ENCODE results near the gene PPFIA3. TPM values are rescaled to one million over a fixed set of nuclear protein-coding genes. Genes with fewer than 3 reads are reported as not detected.

Gene PPFIA3
- total RNA-seq, 1 experiment from 2014 or later = 33.6 TPM

GRCh38 chr19:49189259-49189658 lies 69.9 kb downstream of the PPFIA3 start:
- POLR2A ChIA-PET (ENCODE audit: low non-redundant PET) = no interaction called here
- H3K36me3 ChIP-seq (ENCODE audit: insufficient read depth, low read length, poor library complexity, severe bottlenecking) = peaks cover 41% of the 10 kb centered on the region
- no peak for TF ChIP-seq EZH2 (IDR thresholded peaks at IDR 0.05; ENCODE audit: borderline replicate concordance, low read depth, low read length, poor library complexity, severe bottlenecking)
- TF ChIP-seq, protein P1, sequence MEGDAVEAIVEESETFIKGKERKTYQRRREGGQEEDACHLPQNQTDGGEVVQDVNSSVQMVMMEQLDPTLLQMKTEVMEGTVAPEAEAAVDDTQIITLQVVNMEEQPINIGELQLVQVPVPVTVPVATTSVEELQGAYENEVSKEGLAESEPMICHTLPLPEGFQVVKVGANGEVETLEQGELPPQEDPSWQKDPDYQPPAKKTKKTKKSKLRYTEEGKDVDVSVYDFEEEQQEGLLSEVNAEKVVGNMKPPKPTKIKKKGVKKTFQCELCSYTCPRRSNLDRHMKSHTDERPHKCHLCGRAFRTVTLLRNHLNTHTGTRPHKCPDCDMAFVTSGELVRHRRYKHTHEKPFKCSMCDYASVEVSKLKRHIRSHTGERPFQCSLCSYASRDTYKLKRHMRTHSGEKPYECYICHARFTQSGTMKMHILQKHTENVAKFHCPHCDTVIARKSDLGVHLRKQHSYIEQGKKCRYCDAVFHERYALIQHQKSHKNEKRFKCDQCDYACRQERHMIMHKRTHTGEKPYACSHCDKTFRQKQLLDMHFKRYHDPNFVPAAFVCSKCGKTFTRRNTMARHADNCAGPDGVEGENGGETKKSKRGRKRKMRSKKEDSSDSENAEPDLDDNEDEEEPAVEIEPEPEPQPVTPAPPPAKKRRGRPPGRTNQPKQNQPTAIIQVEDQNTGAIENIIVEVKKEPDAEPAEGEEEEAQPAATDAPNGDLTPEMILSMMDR (conservative IDR thresholded peaks at IDR 0.05; ENCODE audit: low read depth, low read length) = no peak
- H3K9me3 ChIP-seq (ENCODE audit: low read depth, low read length, poor library complexity, severe bottlenecking) = no peaks in the 10 kb centered on the region
- intact Hi-C loops (cut with micrococcal nuclease; ENCODE audit: unreplicated experiment) = no loop called here
- no TSS peak for BruUV-seq (replicated peaks)
- CTCF ChIA-PET = interaction anchor here (1.2 kb wide), 1 partner anchor 10 kb away, joined by 7 read pairs; no protein-coding TSS in a partner anchor
- no peaks in the 10 kb centered on the region for H3K27me3 ChIP-seq (replicated peaks; ENCODE audit: insufficient read depth, low read depth, low read length, poor library complexity)
- H3K4me3 ChIP-seq (ENCODE audit: low read depth, low read length, poor library complexity, severe bottlenecking) = no peak overlapping the region
- no peak overlapping the region for H3K27ac ChIP-seq (ENCODE audit: low read depth, low read length, poor library complexity, severe bottlenecking)
- H3K4me1 ChIP-seq (ENCODE audit: insufficient read depth, low read length, poor library complexity, severe bottlenecking) = peaks cover 5% of the 10 kb centered on the region
- DNase-seq (ENCODE audit: low spot score) = no peak

- H3K4me3 ChIP-seq (ENCODE audit: low read depth, low read length, poor library complexity, severe bottlenecking) = no peak overlapping the region
- intact Hi-C loops (cut with micrococcal nuclease; ENCODE audit: unreplicated experiment) = no loop called here
- CTCF ChIA-PET = no interaction called here
- no peak for DNase-seq (ENCODE audit: low spot score)
- no TSS peak for BruUV-seq (replicated peaks)
- peaks cover 36% of the 10 kb centered on the region for H3K36me3 ChIP-seq (ENCODE audit: insufficient read depth, low read length, poor library complexity, severe bottlenecking)
- no peak overlapping the region for H3K27ac ChIP-seq (ENCODE audit: low read depth, low read length, poor library complexity, severe bottlenecking)
- H3K4me1 ChIP-seq (ENCODE audit: insufficient read depth, low read length, poor library complexity, severe bottlenecking) = peaks cover 5% of the 10 kb centered on the region
- H3K9me3 ChIP-seq (ENCODE audit: low read depth, low read length, poor library complexity, severe bottlenecking) = no peaks in the 10 kb centered on the region
- H3K27me3 ChIP-seq (replicated peaks; ENCODE audit: insufficient read depth, low read depth, low read length, poor library complexity) = no peaks in the 10 kb centered on the region
- TF ChIP-seq EZH2 (IDR thresholded peaks at IDR 0.05; ENCODE audit: borderline replicate concordance, low read depth, low read length, poor library complexity, severe bottlenecking) = no peak
- TF ChIP-seq, protein P1 (conservative IDR thresholded peaks at IDR 0.05; ENCODE audit: low read depth, low read length) = no peak
- POLR2A ChIA-PET (ENCODE audit: low non-redundant PET) = no interaction called here
Observed at GRCh38 chr19:49190781-49191180, 71.4 kb downstream of the PPFIA3 start.

GRCh38 chr19:49193822-49194394 lies 74.6 kb downstream of the PPFIA3 start:
- no peak for DNase-seq (ENCODE audit: low spot score)
- CTCF ChIA-PET = interaction anchor here (0.5 to 0.7 kb wide), 2 partner anchors 1354 to 1358 kb away, joined by 6 to 9 read pairs; no protein-coding TSS in a partner anchor
- Histone ChIP-seq H3K4me1 (ENCODE audit: insufficient read depth, low read length, poor library complexity, severe bottlenecking) (peaks cover 29% of the 10 kb centered on the region), H3K27me3 (replicated peaks; ENCODE audit: insufficient read depth, low read depth, low read length, poor library complexity) (no peaks in the 10 kb centered on the region), H3K9me3 (ENCODE audit: low read depth, low read length, poor library complexity, severe bottlenecking) (no peaks in the 10 kb centered on the region), H3K27ac (ENCODE audit: low read depth, low read length, poor library complexity, severe bottlenecking) (no peak overlapping the region), H3K4me3 (ENCODE audit: low read depth, low read length, poor library complexity, severe bottlenecking) (no peak overlapping the region), H3K36me3 (ENCODE audit: insufficient read depth, low read length, poor library complexity, severe bottlenecking) (peaks cover 30% of the 10 kb centered on the region)
- intact Hi-C loops (cut with micrococcal nuclease; ENCODE audit: unreplicated experiment) = no loop called here
- no TSS peak for BruUV-seq (replicated peaks)
- TF ChIP-seq EZH2 (IDR thresholded peaks at IDR 0.05; ENCODE audit: borderline replicate concordance, low read depth, low read length, poor library complexity, severe bottlenecking) = no peak
- TF ChIP-seq, protein P1 (conservative IDR thresholded peaks at IDR 0.05; ENCODE audit: low read depth, low read length) = no peak
- POLR2A ChIA-PET (ENCODE audit: low non-redundant PET) = interaction anchor here (0.6 kb wide), 1 partner anchor 674 kb away, joined by 5 read pairs; the partner anchor contains the start of gene PNKP
